Ectodermal cell (in vitro differentiated cells): ENCODE measurements around the gene LYPD1. TPM values are rescaled to one million over a fixed set of nuclear protein-coding genes. Genes with fewer than 3 reads are reported as not detected.
"Not testable (repeated sequence)": the region's sequence is repeated elsewhere in the genome, so short reads cannot be mapped to it uniquely, and the experiment has no call there.

ENCODE experiments used
- H3K27ac ChIP-seq: 2 replicates; pipeline ENCODE4 v1.7.0; 2013; ENCODE audit warnings: mild to moderate bottlenecking, low read depth, low read length; ENCODE audit not compliant: insufficient read depth, poor library complexity, severe bottlenecking
- H3K27me3 ChIP-seq: 2 replicates; pipeline ENCODE4 v1.7.0; 2013; ENCODE audit warnings: mild to moderate bottlenecking, low read length; ENCODE audit not compliant: insufficient read depth, control insufficient read depth, poor library complexity, severe bottlenecking
- H3K36me3 ChIP-seq: one replicate; pipeline ENCODE4 v1.7.0; 2013; ENCODE audit warnings: low read length; ENCODE audit not compliant: control insufficient read depth, insufficient read depth
- H3K4me1 ChIP-seq: one replicate; pipeline ENCODE4 v1.7.0; 2013; ENCODE audit warnings: low read length; ENCODE audit not compliant: control insufficient read depth, insufficient read depth
- H3K4me3 ChIP-seq: 2 replicates; pipeline ENCODE4 v1.7.0; 2013; ENCODE audit warnings: low read depth, low read length, control low read depth; ENCODE audit not compliant: insufficient read depth
- H3K9me3 ChIP-seq: 2 replicates; pipeline ENCODE4 v1.7.0; 2013; ENCODE audit warnings: mild to moderate bottlenecking, low read length, moderate library complexity; ENCODE audit not compliant: control insufficient read depth
- WGBS, 2 experiments: methylation state at CpG; one replicate each; pipeline ENCODE4 v1.1.7; 2013; ENCODE audit warnings: missing lambda C conversion rate in 2 of 2; 5-methylcytosine and 5-hydroxymethylcytosine counted together
- polyA plus RNA-seq, 4 experiments: library from polyadenylated mRNA; stranded (reverse); fragments of 50-300 nt; gene quantifications; one replicate each; pipeline ENCODE4 v1.2.3, GENCODE V29; 2013

Gene LYPD1, protein sequence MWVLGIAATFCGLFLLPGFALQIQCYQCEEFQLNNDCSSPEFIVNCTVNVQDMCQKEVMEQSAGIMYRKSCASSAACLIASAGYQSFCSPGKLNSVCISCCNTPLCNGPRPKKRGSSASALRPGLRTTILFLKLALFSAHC
- 11.7 TPM for polyA plus RNA-seq (2013, experiment 1 of 4)
- 12.0 TPM for polyA plus RNA-seq (2013, experiment 2 of 4)
- polyA plus RNA-seq (2013, experiment 3 of 4) = 11.1 TPM
- 17.8 TPM for polyA plus RNA-seq (2013, experiment 4 of 4)

DNA sequence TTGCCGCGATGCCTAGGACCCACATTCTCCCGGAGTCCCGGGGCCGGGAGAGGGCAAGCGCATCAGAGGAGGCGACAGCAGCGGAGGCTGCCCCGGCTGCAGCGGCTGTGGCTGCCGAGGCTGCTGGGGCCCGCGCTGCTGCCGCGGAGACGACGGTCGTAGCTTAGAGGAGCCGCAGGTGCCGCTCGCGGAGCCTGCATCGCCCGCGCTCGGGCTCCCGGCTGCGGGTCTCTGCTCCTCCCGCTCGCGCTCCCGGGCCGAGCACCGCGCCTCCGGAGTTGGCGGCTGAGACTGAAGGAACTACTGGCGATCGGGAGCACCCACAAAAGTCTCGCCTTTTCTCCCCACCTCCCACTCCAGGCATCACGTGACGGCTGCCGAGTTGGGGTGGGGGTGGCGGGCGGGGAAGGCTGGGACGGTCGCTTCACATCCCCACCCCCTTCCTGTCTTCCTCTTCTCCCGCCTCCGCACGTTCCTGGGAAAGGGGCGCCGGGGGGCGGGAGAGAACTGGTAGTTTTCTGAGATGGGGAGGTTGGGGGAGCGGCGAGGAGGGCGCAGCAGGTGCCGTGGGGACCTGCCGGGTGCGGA is at the start of gene LYPD1:
LYPD1 (minus strand) TSS at position 298 of the 588 bp plus-strand sequence; CDS start at position 25, 273 bp downstream.
- peaks cover 58% of the 10 kb centered on the region for H3K27me3 ChIP-seq
- no peak within 1 kb of the TSS for H3K27ac ChIP-seq
- no peaks in the 10 kb centered on the region for H3K36me3 ChIP-seq
- WGBS, 2 experiments = 0 to 1% methylated on average over 57 to 58 of the region's 59 CpGs
- H3K4me3 ChIP-seq = peak within 1 kb of the TSS; percentile 54
- H3K4me1 ChIP-seq = peaks cover 12% of the 10 kb centered on the region
- no peaks in the 10 kb centered on the region for H3K9me3 ChIP-seq

DNA sequence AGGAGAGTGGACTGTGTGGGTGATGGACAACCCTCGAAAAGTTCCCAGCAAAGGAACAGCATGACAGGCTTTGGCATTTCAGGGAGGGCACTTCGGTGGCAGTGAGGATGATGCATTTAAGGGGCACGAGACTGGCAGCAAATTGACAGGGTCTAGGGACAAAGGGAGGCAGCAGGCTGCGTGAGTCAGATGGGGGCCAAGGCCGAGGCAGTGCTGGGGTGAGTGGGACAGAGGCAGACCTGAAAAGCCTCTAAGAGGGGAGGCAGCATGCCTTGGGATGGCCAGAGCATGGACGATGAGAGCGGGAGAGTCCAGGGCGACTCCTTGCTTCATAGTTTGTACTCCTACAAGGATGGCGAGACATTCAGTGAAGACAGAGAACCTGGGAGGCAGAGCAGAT is 49.5 kb upstream of the LYPD1 start:
- WGBS, 2 experiments = 93% methylated on average over 9 of the region's 9 CpGs
- no peak overlapping the region for H3K27ac ChIP-seq
- H3K4me1 ChIP-seq = no peaks in the 10 kb centered on the region
- no peaks in the 10 kb centered on the region for H3K9me3 ChIP-seq
- H3K4me3 ChIP-seq = no peak overlapping the region
- H3K36me3 ChIP-seq = no peaks in the 10 kb centered on the region
- no peaks in the 10 kb centered on the region for H3K27me3 ChIP-seq

DNA sequence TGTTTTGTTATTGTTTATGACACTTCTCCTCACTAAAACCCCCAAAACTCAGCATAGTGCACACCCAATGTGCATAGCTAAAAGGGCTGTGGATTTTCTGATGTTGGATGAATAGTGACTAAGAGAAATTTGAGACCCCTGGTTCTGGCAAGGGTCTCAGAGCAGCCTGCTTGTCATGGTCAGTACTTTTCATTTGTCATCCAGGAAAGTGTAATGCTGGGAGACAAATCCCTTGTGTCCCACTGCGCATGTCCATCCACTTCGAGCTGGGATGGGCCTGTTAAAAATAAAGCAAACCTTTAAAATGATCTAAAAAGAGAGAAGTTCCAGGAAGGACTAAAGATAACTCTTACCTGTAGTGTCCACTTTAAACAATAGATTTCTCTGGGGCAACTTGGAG is 46.9 kb upstream of the LYPD1 start:
- Histone ChIP-seq H3K27ac (no peak overlapping the region), H3K27me3 (no peaks in the 10 kb centered on the region), H3K4me3 (no peak overlapping the region), H3K9me3 (no peaks in the 10 kb centered on the region), H3K36me3 (no peaks in the 10 kb centered on the region), H3K4me1 (no peaks in the 10 kb centered on the region)
- WGBS, 2 experiments = 96 to 100% methylated on average over 2 of the region's 2 CpGs

DNA sequence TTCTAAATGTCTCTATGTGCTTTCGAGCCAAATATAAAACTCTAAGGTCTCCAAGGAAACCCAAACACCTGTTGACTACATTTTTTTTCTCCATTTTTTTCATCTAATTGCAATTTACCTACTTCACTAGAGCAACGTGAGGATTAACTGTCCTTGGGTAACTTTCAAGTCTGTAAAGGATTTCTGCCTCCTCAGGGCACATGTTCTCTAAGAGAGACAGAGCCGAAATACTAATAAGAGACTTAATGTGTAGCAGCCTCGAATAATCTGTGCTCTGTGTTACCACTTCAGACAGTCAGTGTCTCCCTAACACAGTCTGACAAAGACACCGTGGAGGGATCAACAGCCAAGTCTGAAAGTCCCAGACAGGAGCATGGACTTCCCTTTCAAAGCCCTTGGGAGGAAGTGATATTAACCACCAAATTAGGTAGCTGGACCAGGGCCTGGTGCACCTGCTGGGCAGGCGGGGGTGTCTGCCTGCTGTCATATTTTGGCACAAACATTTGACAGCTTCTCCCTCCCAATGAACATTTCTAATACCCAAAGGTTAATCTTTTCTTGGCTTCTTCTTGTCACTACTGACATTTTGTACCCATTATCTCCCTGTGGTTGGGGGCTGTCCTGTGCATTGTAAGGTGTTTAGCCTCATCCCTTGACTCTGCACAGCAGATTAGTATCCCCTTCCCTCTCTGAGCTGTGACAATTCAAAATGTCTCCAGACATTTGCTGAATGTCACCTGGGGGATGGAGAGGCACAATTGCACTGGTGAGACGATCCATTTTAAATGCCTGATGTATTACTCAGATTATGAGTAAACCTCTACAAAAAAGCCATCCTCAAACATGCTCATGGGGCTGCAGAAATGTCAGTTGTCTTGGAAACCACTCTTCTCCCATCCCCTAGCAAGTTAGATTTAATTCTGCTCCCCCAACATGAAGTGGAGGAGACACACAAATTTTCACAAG is 45.7 kb upstream of the LYPD1 start:
- H3K4me1 ChIP-seq = no peaks in the 10 kb centered on the region
- H3K27ac ChIP-seq = no peak overlapping the region
- no peaks in the 10 kb centered on the region for H3K27me3 ChIP-seq
- H3K9me3 ChIP-seq = no peaks in the 10 kb centered on the region
- WGBS, 2 experiments = 93% methylated on average over 7 of the region's 7 CpGs
- no peak overlapping the region for H3K4me3 ChIP-seq
- no peaks in the 10 kb centered on the region for H3K36me3 ChIP-seq

DNA sequence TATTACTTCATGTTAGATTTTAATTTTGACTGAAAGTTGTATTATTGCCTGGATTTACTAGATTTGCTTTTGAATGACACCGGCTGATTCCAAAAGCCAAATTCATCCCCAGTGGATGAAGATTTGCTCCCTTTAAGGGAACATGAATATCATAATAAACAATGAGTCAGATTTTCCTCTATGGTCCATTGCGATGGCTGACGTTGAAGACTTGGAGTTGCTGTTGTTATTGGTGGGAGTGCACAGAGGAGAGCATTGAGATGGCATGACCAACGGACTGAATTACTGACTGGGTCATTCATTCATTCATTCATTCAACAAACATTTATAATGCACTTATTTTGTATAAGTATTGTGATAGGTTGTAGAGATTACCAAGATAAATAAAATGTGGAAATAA is 33.4 kb upstream of the LYPD1 start:
- H3K36me3 ChIP-seq = no peaks in the 10 kb centered on the region
- H3K27ac ChIP-seq = no peak overlapping the region
- no peaks in the 10 kb centered on the region for H3K27me3 ChIP-seq
- no peak overlapping the region for H3K4me3 ChIP-seq
- no peaks in the 10 kb centered on the region for H3K4me1 ChIP-seq
- no peaks in the 10 kb centered on the region for H3K9me3 ChIP-seq
- WGBS, 2 experiments = 92% methylated on average over 2 to 4 of the region's 4 CpGs

DNA sequence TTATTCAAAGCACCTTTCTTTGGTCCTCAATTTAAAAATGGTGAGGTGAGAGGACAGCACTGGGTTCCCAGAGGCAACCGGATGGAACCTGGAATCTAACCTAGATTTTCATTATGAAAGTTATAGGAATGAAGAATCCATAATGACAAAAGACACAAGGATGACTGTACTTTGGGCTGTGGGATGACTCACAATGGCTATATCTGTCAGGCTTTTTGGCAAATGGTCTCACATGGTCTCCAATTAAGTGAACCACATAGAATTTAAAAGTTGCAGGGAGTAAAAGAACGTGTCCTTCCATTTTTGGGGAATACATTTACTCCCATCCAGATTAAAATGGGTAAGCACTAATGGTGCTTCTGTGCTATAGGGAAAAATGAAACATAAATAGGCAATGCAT is 31.8 kb upstream of the LYPD1 start:
- H3K36me3 ChIP-seq = no peaks in the 10 kb centered on the region
- H3K4me1 ChIP-seq = no peaks in the 10 kb centered on the region
- H3K27me3 ChIP-seq = no peaks in the 10 kb centered on the region
- no peak overlapping the region for H3K4me3 ChIP-seq
- no peak overlapping the region for H3K27ac ChIP-seq
- 93 to 100% methylated on average over 2 of the region's 2 CpGs for WGBS, 2 experiments
- no peaks in the 10 kb centered on the region for H3K9me3 ChIP-seq

DNA sequence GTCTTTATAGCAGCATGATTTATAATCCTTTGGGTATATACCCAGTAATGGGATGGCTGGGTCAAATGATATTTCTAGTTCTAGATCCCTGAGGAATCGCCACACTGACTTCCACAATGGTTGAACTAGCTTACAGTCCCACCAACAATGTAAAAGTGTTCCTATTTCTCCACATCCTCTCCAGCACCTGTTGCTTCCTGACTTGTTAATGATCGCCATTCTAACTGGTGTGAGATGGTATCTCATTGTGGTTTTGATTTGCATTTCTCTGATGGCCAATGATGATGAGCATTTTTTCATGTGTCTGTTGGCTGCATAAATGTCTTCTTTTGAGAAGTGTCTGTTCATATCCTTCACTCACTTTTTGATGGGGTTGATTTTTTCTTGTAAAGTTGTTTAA is 29.8 kb upstream of the LYPD1 start:
- no CpG with 5 or more reads among the region's 2 CpGs for WGBS, 2 experiments
- not testable (repeated sequence) for H3K4me3 ChIP-seq, H3K4me1 ChIP-seq, H3K9me3 ChIP-seq, H3K36me3 ChIP-seq, H3K27ac ChIP-seq, H3K27me3 ChIP-seq

DNA sequence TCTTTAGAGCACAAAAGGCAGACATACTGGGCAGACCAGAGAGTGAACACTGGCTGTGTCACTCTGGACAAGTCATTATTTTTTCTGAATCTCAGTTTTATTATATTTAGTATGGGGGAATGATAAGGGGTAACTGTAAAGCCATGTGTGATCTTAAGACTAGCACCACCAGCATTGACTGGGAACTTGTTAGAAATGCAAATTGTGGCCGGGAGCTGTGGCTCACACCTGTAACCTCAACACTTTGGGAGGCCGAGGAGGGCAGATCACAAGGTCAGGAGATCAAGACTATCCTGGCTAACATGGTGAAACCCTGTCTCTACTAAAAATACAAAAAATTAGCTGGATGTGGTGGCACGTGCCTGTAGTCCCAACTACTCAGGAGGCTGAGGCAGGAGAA is 28.3 kb upstream of the LYPD1 start:
- H3K4me1 ChIP-seq, H3K27me3 ChIP-seq, H3K4me3 ChIP-seq, H3K36me3 ChIP-seq, H3K27ac ChIP-seq, H3K9me3 ChIP-seq: not testable (repeated sequence)
- WGBS, 2 experiments = 83 to 88% methylated on average over 3 of the region's 3 CpGs

DNA sequence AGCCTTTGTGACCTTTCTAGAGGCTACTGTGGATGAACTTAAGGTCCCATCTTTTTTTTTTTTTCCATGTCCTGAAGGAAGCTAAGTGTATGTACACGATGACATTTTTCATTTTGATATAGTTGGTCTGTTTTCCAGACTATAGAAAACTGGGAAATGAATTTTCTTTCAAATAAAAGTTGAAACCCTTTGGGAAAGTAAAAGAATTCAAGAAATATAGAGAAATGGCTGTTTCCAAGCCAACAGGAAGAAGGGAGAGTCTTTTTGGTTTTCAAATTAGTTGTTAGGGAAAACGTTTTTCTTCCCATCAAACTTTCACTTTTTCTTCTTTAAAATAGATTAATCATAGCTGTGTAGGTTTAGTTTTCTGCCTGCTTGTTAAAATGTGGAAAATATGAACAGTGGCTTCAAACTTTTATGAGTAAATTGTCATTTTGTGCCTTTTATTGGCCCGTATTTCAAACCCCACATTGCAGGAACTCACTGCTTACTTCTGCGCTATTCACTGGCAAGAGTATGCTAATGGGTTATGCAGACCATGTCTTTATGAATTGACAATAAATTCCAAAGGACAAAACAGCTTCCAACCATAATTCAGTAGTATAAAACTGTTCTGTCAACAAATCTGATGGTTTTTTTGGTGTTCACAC is 27.7 kb upstream of the LYPD1 start:
- H3K9me3 ChIP-seq = no peaks in the 10 kb centered on the region
- no peak overlapping the region for H3K27ac ChIP-seq
- no peaks in the 10 kb centered on the region for H3K4me1 ChIP-seq
- no peaks in the 10 kb centered on the region for H3K36me3 ChIP-seq
- H3K4me3 ChIP-seq = no peak overlapping the region
- H3K27me3 ChIP-seq = no peaks in the 10 kb centered on the region
- 90 to 94% methylated on average over 3 of the region's 4 CpGs for WGBS, 2 experiments

DNA sequence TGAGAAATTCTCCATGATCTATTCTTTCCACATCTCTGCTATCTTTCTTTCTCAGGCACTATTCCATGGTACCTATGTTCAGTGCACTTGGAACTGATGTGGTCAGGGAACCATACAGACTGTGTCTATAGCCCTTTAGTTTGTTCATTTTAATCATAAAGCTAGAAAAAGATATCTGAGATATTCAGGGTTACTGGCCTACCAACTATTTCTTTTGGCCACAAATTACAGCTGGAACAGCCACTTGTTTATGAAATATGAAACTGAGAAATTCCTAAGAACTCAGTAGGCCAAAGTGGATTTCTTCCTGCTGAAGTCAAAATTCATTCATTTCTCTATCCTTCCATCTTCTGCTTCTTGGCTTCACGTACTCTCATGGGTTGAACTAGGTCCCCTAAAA is 22.8 kb upstream of the LYPD1 start:
- Histone ChIP-seq H3K4me1 (no peaks in the 10 kb centered on the region), H3K27ac (no peak overlapping the region), H3K27me3 (no peaks in the 10 kb centered on the region), H3K4me3 (no peak overlapping the region), H3K9me3 (no peaks in the 10 kb centered on the region), H3K36me3 (no peaks in the 10 kb centered on the region)
- 96 to 100% methylated on average over 1 of the region's 1 CpG for WGBS, 2 experiments
